Measurements from ENCODE around the gene NEK5.

Gene NEK5

DNA sequence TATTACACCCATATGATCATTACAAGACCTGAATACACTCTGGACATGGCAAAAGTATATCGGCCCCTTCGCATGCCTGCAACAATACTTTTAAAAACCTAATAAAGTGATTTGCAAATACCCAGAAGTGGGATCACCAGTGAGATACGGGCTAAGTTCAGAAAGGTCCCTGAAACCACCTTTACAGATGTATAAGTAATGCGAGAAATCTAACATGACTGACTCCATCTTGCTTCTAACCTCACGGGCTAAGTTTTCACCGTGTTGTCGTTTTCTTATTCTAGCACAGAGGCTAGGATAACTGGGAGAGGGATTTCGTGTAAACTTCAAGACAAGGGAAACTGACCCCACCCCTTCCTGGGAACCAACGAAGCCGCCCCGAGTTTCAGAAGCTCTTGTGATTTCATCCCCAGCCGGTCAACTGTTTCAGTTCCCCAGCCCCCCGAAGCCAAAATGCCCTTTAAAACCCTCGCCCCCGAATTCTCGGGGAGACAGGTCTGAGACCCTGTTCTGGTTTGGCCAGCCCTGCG is 29.8 kb upstream of the NEK5 start:
- no peak for DNase-seq (ENCODE audit: low read depth)
- TF ChIP-seq, protein P1, sequence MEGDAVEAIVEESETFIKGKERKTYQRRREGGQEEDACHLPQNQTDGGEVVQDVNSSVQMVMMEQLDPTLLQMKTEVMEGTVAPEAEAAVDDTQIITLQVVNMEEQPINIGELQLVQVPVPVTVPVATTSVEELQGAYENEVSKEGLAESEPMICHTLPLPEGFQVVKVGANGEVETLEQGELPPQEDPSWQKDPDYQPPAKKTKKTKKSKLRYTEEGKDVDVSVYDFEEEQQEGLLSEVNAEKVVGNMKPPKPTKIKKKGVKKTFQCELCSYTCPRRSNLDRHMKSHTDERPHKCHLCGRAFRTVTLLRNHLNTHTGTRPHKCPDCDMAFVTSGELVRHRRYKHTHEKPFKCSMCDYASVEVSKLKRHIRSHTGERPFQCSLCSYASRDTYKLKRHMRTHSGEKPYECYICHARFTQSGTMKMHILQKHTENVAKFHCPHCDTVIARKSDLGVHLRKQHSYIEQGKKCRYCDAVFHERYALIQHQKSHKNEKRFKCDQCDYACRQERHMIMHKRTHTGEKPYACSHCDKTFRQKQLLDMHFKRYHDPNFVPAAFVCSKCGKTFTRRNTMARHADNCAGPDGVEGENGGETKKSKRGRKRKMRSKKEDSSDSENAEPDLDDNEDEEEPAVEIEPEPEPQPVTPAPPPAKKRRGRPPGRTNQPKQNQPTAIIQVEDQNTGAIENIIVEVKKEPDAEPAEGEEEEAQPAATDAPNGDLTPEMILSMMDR (IDR thresholded peaks at IDR 0.05; ENCODE audit: low read depth, low read length, missing control alignments) = no peak
- H3K4me3 ChIP-seq (ENCODE audit: low read depth, low read length) = peak overlapping the region; percentile 79

DNA sequence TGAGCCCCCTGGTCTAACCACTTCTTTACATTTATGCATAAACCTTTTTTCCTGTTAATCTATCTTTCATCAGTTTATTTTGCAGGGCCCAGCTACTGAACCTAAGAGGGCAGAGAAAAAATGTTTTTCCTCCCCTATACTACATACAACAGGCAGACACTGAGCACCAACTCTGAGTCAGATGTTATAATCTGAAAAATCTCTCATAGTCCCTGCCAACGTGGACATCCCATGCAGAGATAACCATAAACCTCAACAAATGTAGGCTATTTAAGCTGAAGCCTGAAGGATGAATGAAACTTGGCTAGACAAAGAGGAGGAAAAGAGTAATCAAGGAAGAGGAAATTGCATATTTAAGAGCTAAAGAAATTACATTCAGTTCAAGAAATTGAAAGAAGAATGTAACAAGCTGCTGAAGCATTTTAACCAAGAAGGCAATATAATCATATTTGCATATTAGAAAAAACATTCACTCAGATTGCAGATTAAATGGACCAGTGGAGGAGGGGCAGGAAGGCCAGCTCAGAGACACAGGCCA is 27.9 kb upstream of the NEK5 start:
- no peak overlapping the region for H3K4me3 ChIP-seq (ENCODE audit: low read depth, low read length)
- DNase-seq (ENCODE audit: low read depth) = no peak
- TF ChIP-seq, protein P1 (IDR thresholded peaks at IDR 0.05; ENCODE audit: low read depth, low read length, missing control alignments) = no peak

DNA sequence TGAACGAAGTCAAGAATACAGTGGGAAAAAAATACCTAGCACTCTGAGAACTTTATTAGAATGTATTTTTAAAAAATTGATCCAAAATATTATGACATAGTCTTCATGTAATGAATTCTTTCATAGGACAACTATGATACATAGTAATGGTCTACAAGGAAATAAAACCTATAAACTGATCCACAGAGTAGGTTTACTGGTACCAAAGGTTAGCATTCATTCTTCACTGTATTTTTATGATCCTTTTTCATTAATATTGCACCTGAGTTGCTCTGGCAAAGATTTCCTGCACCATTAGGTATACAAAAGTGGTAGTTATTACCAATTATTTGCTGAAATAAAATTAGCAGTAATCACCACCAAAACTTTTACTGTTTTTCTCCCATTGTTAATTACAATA is 26.3 kb upstream of the NEK5 start:
- DNase-seq (ENCODE audit: low read depth) = no peak
- TF ChIP-seq, protein P1 (IDR thresholded peaks at IDR 0.05; ENCODE audit: low read depth, low read length, missing control alignments) = no peak
- no peak overlapping the region for H3K4me3 ChIP-seq (ENCODE audit: low read depth, low read length)

DNA sequence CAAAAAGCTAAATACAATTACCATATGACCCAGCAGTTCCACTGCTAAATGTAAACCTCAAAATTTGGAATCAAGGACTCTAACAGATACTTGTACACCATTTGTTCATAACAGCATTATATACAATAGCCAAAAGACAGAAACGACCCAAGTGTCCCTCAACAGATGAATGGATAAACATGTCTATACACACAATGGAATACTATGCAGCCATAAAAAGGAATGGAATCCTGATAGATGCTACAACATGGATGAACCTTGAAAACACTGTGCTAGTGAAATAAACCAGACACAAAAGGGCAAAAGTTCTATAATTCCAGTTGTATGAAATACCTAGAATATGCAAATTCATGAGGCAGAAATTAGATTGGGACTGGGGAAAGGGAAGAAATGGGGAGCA is 18.4 kb upstream of the NEK5 start:
- no peak overlapping the region for H3K4me3 ChIP-seq (ENCODE audit: low read depth, low read length)
- no peak for DNase-seq (ENCODE audit: low read depth)
- TF ChIP-seq, protein P1 (IDR thresholded peaks at IDR 0.05; ENCODE audit: low read depth, low read length, missing control alignments) = no peak

DNA sequence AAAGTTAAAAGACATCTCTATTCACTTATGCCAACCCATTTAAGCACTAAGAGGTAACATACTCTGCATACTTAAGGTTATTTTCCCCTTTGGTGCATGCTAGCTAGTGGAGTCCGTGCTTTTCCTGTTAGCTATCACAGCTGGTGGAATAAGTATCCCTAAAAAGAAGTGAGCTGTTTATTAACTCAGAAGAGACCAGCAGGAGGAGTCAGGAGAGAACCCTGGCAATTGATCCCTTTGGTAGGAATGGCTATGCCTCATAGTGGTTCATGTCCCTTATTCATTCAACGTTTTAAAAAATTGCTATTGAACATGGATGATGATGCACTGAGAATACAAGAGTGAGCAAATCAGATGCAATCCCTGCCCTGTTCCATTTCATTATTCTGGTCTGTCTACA is 12.4 kb upstream of the NEK5 start:
- H3K4me3 ChIP-seq (ENCODE audit: low read depth, low read length) = no peak overlapping the region
- DNase-seq (ENCODE audit: low read depth) = no peak
- TF ChIP-seq, protein P1 (IDR thresholded peaks at IDR 0.05; ENCODE audit: low read depth, low read length, missing control alignments) = no peak

DNA sequence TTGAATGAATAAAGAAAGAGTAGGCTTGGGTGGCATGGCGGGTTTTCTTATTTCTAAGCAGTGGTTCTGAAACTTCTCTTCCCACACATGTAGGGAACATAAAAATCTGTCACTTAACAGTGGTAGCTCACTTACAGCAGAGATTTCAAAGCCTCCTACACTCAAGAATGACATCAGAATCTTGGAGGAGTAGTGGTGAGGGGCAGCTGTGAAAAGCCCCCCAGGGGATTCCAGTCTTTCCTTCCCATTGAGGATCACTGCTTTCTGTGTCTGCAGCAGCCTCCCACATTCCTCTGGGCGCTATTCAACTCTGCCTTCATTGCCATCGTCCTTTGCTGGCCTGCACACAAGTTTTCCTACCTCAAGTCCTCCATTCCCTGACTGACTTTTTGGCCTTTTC is 8.6 kb upstream of the NEK5 start:
- DNase-seq (ENCODE audit: low read depth) = no peak
- no peak overlapping the region for H3K4me3 ChIP-seq (ENCODE audit: low read depth, low read length)
- TF ChIP-seq, protein P1 (IDR thresholded peaks at IDR 0.05; ENCODE audit: low read depth, low read length, missing control alignments) = no peak

DNA sequence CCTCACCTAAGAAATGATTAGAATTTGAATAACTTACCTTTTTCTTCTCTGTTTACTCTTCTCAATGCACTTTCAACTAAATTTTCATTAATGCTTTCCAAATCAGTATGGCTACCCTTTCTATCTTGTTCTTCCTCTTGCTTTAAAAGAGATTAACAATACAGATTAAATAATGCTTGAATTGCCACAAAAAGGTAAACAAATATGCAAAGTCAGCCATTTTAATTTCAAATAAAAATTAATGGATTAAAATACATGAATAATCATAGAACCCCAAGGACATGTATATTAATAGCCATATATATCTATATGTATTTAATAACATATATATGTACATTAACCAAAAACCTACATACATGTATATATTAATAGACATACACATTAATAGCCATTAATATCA is 7.9 kb upstream of the NEK5 start:
- H3K4me3 ChIP-seq (ENCODE audit: low read depth, low read length) = no peak overlapping the region
- TF ChIP-seq, protein P1 (IDR thresholded peaks at IDR 0.05; ENCODE audit: low read depth, low read length, missing control alignments) = no peak
- no peak for DNase-seq (ENCODE audit: low read depth)

Measured in GM12864 (cell line).